CD14-positive monocyte (primary cell): ENCODE data around the gene ZNF180. TPM values are rescaled to one million over a fixed set of nuclear protein-coding genes. Genes with fewer than 3 reads are reported as not detected.
"Not testable (repeated sequence)": the region's sequence is repeated elsewhere in the genome, so short reads cannot be mapped to it uniquely, and the experiment has no call there.

ENCODE experiments used
- DNase-seq, 3 donors: peaks; one replicate each; pipeline ENCODE4 v3.0.0-alpha.2; 2011 to 2022
- H2AFZ ChIP-seq: 2 replicates; pipeline ENCODE4 v1.6.0; 2012; ENCODE audit warnings: mild to moderate bottlenecking, low read depth, low read length, inconsistent platforms; ENCODE audit not compliant: insufficient read depth, poor library complexity, severe bottlenecking
- H3K27ac ChIP-seq, 2 donors: 1 replicate in 1 of 2; 2 replicates in 1 of 2; pipeline ENCODE4 v1.5.1; 2012 to 2013; ENCODE audit warnings: low read length in 2 of 2, control low read depth in 1 of 2, inconsistent platforms in 1 of 2, low read depth in 1 of 2, mild to moderate bottlenecking in 1 of 2
- H3K27me3 ChIP-seq, 2 donors: one replicate each; pipeline versions ENCODE4 v1.6.0 to v1.6.1; 2011 to 2013; ENCODE audit warnings: low read length in 2 of 2; ENCODE audit not compliant: control insufficient read depth in 2 of 2, insufficient read depth in 2 of 2
- H3K36me3 ChIP-seq, 2 donors: replicated peaks in 1 of 2; 1 replicate in 1 of 2; 2 replicates in 1 of 2; pipeline versions ENCODE4 v1.5.1 to v1.6.1; 2012 to 2013; ENCODE audit warnings: low read length in 2 of 2, control low read depth in 1 of 2, inconsistent platforms in 1 of 2, mild to moderate bottlenecking in 1 of 2; ENCODE audit not compliant: insufficient read depth in 2 of 2, control insufficient read depth in 1 of 2
- H3K4me1 ChIP-seq, 2 donors: 1 replicate in 1 of 2; 2 replicates in 1 of 2; pipeline versions ENCODE4 v1.5.1 to v1.6.1; 2012 to 2013; ENCODE audit warnings: low read length in 2 of 2, control low read depth in 1 of 2, inconsistent platforms in 1 of 2, mild to moderate bottlenecking in 1 of 2, moderate library complexity in 1 of 2; ENCODE audit not compliant: insufficient read depth in 2 of 2, control insufficient read depth in 1 of 2
- H3K4me2 ChIP-seq: replicated peaks from 2 replicates; pipeline ENCODE3; 2012; ENCODE audit warnings: low read length, moderate library complexity, mild to moderate bottlenecking; ENCODE audit not compliant: poor library complexity, severe bottlenecking; ENCODE audit errors: extremely low read depth
- H3K4me3 ChIP-seq, 3 experiments: fragments of 200-600 bp in 1 of 3; sonication (generic) in 1 of 3; replicated peaks in 1 of 3; 1 replicate in 2 of 3; 2 replicates in 1 of 3; pipeline ENCODE4 v1.5.1; 2011 to 2013; ENCODE audit warnings: low read length in 3 of 3, mild to moderate bottlenecking in 3 of 3, control low read depth in 2 of 3, low read depth in 2 of 3, inconsistent platforms in 1 of 3, moderate library complexity in 1 of 3
- H3K79me2 ChIP-seq: 2 replicates; pipeline ENCODE4 v1.6.0; 2012; ENCODE audit warnings: mild to moderate bottlenecking, control low read depth, inconsistent platforms, low read length, moderate library complexity; ENCODE audit not compliant: insufficient read depth
- H3K9ac ChIP-seq: 2 replicates; pipeline ENCODE4 v1.6.0; 2017; ENCODE audit warnings: low read length, mild to moderate bottlenecking; ENCODE audit not compliant: insufficient read depth, poor library complexity, severe bottlenecking
- H3K9me3 ChIP-seq, 2 donors: replicated peaks in 1 of 2; 1 replicate in 1 of 2; 2 replicates in 1 of 2; pipeline versions ENCODE4 v1.5.1 to v1.6.1; 2012 to 2013; ENCODE audit warnings: low read length in 2 of 2, control low read depth in 1 of 2; ENCODE audit not compliant: control insufficient read depth in 1 of 2, insufficient read depth in 1 of 2
- H4K20me1 ChIP-seq: 2 replicates; pipeline ENCODE4 v1.6.0; 2012; ENCODE audit warnings: mild to moderate bottlenecking, low read length, control low read depth, moderate library complexity; ENCODE audit not compliant: insufficient read depth
- H3K27ac Mint-ChIP-seq, 7 donors: one replicate each; pipeline ENCODE4 v1.8.0; 2020; ENCODE audit warnings: mild to moderate bottlenecking in 7 of 7, mixed read lengths in 7 of 7, moderate library complexity in 6 of 7, inconsistent platforms in 2 of 7
- H3K27me3 Mint-ChIP-seq, 3 donors: one replicate each; pipeline ENCODE4 v1.8.0; 2021 to 2022; ENCODE audit warnings: low read depth in 3 of 3, mild to moderate bottlenecking in 3 of 3, mixed read lengths in 3 of 3, moderate library complexity in 3 of 3, inconsistent platforms in 1 of 3
- H3K36me3 Mint-ChIP-seq, 2 donors: one replicate each; pipeline ENCODE4 v1.8.0; 2020; ENCODE audit warnings: mixed read lengths in 2 of 2, inconsistent platforms in 1 of 2, mild to moderate bottlenecking in 1 of 2
- H3K4me1 Mint-ChIP-seq: one replicate; pipeline ENCODE4 v1.8.0; 2020; ENCODE audit warnings: mild to moderate bottlenecking, mixed read lengths
- H3K4me3 Mint-ChIP-seq, 2 donors: one replicate each; pipeline ENCODE4 v1.8.0; 2020; ENCODE audit warnings: mild to moderate bottlenecking in 2 of 2, mixed read lengths in 2 of 2, moderate library complexity in 1 of 2
- H3K9me3 Mint-ChIP-seq, 7 donors: one replicate each; pipeline ENCODE4 v1.8.0; 2020 to 2022; ENCODE audit warnings: mixed read lengths in 7 of 7, mild to moderate bottlenecking in 6 of 7, moderate library complexity in 6 of 7, inconsistent platforms in 2 of 7
- WGBS: methylation state at CpG from one replicate; pipeline ENCODE4 v1.1.5; 2013; ENCODE audit warnings: missing lambda C conversion rate; ENCODE audit not compliant: insufficient coverage; 5-methylcytosine and 5-hydroxymethylcytosine counted together
- intact Hi-C, 2 donors: fragments of 100-400 bp; cut with micrococcal nuclease; formaldehyde crosslinking; loops; one replicate each; pipeline versions ENCODE4 v1.15.0 to v1.15.1; 2023
- polyA plus RNA-seq, 3 donors: library from polyadenylated mRNA; depleted of rRNA in 1 of 3; unstranded in 2 of 3; stranded (reverse) in 1 of 3; fragments of 300-500 nt in 2 of 3; fragments of >200 nt in 1 of 3; fragmentation: Illumina TruSeq in 2 of 3; gene quantifications; 1 replicate in 2 of 3; 2 replicates in 1 of 3; pipeline ENCODE4 v1.2.3, GENCODE V29; 2012 to 2021
- TF ChIP-seq, protein P1 (sequence below): fragments of 200-600 bp; IDR thresholded peaks from one replicate; pipeline ENCODE4 v1.8.0; 2022; ENCODE audit warnings: antibody characterized with exemption, mild to moderate bottlenecking

ZNF180 gene
- polyA plus RNA-seq, 3 donors, result 1.2 to 3.5 (median 2.7) TPM

GRCh38 chr19:44539991-44540390 is 39.7 kb upstream of the ZNF180 start:
- DNase-seq, result no peak
- Mint-ChIP-seq H3K27me3 (peaks cover 4 to 11% (median 5%) of the 10 kb centered on the region in 3 donors), H3K4me1 (no peaks in the 10 kb centered on the region), H3K27ac (no peak overlapping the region), H3K9me3 (peaks cover 2 to 20% (median 7%) of the 10 kb centered on the region in 7 donors), H3K36me3 (no peaks in the 10 kb centered on the region), H3K4me3 (no peak overlapping the region)
- intact Hi-C loops, result no loop called here
- no peaks in the 10 kb centered on the region for H3K9me3 ChIP-seq
- H3K4me3 ChIP-seq, result no peak overlapping the region
- H2AFZ ChIP-seq, result no peak overlapping the region
- no peaks in the 10 kb centered on the region for H4K20me1 ChIP-seq
- H3K4me2 ChIP-seq, result no peak overlapping the region
- 100% methylated on average over 3 of the region's 6 CpGs for WGBS
- H3K27me3 ChIP-seq, result no peaks in the 10 kb centered on the region
- H3K27ac ChIP-seq, result no peak overlapping the region
- no peaks in the 10 kb centered on the region for H3K4me1 ChIP-seq
- H3K36me3 ChIP-seq, result no peaks in the 10 kb centered on the region
- no peak overlapping the region for H3K9ac ChIP-seq
- TF ChIP-seq, protein P1, sequence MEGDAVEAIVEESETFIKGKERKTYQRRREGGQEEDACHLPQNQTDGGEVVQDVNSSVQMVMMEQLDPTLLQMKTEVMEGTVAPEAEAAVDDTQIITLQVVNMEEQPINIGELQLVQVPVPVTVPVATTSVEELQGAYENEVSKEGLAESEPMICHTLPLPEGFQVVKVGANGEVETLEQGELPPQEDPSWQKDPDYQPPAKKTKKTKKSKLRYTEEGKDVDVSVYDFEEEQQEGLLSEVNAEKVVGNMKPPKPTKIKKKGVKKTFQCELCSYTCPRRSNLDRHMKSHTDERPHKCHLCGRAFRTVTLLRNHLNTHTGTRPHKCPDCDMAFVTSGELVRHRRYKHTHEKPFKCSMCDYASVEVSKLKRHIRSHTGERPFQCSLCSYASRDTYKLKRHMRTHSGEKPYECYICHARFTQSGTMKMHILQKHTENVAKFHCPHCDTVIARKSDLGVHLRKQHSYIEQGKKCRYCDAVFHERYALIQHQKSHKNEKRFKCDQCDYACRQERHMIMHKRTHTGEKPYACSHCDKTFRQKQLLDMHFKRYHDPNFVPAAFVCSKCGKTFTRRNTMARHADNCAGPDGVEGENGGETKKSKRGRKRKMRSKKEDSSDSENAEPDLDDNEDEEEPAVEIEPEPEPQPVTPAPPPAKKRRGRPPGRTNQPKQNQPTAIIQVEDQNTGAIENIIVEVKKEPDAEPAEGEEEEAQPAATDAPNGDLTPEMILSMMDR, result no peak
- no peaks in the 10 kb centered on the region for H3K79me2 ChIP-seq

- Mint-ChIP-seq H3K27ac (no peak overlapping the region), H3K36me3 (no peaks in the 10 kb centered on the region), H3K4me1 (no peaks in the 10 kb centered on the region), H3K4me3 (no peak overlapping the region), H3K9me3 (peaks cover 2 to 20% (median 7%) of the 10 kb centered on the region in 7 donors), H3K27me3 (peaks cover 5 to 15% (median 5%) of the 10 kb centered on the region in 3 donors)
- Histone ChIP-seq H3K79me2 (no peaks in the 10 kb centered on the region), H2AFZ (no peak overlapping the region), H3K9ac (no peak overlapping the region), H3K4me3 (no peak overlapping the region), H3K27ac (no peak overlapping the region), H4K20me1 (no peaks in the 10 kb centered on the region), H3K9me3 (no peaks in the 10 kb centered on the region), H3K36me3 (no peaks in the 10 kb centered on the region), H3K4me2 (no peak overlapping the region), H3K27me3 (no peaks in the 10 kb centered on the region), H3K4me1 (no peaks in the 10 kb centered on the region)
- 91% methylated on average over 6 of the region's 11 CpGs for WGBS
- TF ChIP-seq, protein P1, result no peak
- DNase-seq, result no peak
- intact Hi-C loops, result no loop called here
Measured at GRCh38 chr19:44539236-44539826, 39.0 kb upstream of the ZNF180 start.

DNA sequence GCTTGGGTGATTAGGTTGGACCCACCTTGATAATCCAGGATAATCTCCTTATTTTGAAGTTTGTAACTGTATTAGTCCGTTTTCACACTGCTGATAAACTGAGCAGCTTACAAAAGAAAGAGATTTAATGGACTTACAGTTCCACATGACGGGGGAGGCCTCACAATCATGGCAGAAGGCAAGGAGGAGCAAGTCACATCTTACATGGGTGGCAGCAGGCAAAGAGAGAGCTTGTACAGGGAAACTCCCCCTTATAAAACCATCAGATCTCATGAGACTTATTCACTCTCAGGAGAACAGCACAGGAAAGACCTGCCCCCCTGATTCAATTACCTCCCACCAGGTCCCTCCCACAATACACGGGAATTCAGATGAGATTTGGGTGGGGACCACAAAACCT is 35.0 kb upstream of the ZNF180 start:
- H3K27ac ChIP-seq, H3K4me1 Mint-ChIP-seq: not testable (repeated sequence)
- WGBS, result 80% methylated on average over 2 of the region's 3 CpGs

More for the DNA sequence above, 35.0 kb upstream of the ZNF180 start:
- H4K20me1 ChIP-seq, H3K9ac ChIP-seq, H3K4me3 ChIP-seq, H3K4me3 Mint-ChIP-seq, H3K9me3 ChIP-seq, H2AFZ ChIP-seq, H3K36me3 Mint-ChIP-seq, H3K79me2 ChIP-seq, H3K36me3 ChIP-seq, H3K27ac Mint-ChIP-seq, H3K4me1 ChIP-seq, DNase-seq, intact Hi-C loops, H3K27me3 ChIP-seq, H3K4me2 ChIP-seq: not testable (repeated sequence)
- Mint-ChIP-seq H3K27me3 (peaks cover 4 to 21% (median 9%) of the 10 kb centered on the region in 3 donors), H3K9me3 (peaks cover 2 to 20% (median 10%) of the 10 kb centered on the region in 7 donors)
